Measurements from ENCODE around the gene STAU1.
A peak's percentile ranks its signal among the peaks of the same experiment; 100 is the strongest.

Gene STAU1

DNA sequence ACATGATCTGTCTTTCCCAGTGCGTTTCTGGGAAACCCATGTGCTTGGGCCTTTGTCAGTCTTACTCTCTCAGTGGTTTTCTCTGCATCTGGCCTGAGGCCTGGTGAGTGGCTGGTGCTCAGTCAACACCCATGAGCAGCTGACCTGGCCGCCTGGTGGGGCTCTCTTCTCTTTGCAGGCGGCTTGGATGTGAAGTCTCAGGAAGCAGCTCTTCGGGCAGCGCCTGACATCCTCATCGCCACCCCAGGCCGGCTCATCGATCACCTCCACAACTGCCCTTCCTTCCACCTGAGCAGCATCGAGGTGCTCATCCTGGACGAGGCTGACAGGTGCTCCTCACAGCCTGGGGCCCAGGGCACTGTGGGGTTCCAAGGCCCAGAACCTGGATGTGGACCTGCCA lies 41.9 kb upstream of the STAU1 start:
- TF ChIP-seq, protein P1, sequence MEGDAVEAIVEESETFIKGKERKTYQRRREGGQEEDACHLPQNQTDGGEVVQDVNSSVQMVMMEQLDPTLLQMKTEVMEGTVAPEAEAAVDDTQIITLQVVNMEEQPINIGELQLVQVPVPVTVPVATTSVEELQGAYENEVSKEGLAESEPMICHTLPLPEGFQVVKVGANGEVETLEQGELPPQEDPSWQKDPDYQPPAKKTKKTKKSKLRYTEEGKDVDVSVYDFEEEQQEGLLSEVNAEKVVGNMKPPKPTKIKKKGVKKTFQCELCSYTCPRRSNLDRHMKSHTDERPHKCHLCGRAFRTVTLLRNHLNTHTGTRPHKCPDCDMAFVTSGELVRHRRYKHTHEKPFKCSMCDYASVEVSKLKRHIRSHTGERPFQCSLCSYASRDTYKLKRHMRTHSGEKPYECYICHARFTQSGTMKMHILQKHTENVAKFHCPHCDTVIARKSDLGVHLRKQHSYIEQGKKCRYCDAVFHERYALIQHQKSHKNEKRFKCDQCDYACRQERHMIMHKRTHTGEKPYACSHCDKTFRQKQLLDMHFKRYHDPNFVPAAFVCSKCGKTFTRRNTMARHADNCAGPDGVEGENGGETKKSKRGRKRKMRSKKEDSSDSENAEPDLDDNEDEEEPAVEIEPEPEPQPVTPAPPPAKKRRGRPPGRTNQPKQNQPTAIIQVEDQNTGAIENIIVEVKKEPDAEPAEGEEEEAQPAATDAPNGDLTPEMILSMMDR (IDR thresholded peaks at IDR 0.05) = no peak

DNA sequence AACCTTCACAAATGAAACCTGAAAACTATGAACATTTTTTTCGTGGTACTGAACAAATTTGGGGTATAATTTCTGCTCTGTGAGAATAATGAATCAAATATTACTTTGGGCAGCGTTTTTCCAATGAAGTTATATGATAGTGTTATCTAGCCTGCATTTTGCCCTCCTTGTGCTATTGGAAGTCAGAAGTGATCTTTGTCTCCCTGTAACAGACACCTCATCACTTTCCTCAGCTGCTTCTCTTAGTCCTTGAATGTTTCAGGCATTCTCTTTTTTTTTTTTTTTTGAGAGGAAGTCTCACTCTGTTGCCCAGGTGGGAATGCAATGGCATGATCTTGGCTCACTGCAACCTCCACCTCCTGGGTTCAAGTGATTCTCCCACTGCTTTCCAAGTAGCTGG lies 41.2 kb upstream of the STAU1 start:
- TF ChIP-seq, protein P1 (IDR thresholded peaks at IDR 0.05) = no peak

DNA sequence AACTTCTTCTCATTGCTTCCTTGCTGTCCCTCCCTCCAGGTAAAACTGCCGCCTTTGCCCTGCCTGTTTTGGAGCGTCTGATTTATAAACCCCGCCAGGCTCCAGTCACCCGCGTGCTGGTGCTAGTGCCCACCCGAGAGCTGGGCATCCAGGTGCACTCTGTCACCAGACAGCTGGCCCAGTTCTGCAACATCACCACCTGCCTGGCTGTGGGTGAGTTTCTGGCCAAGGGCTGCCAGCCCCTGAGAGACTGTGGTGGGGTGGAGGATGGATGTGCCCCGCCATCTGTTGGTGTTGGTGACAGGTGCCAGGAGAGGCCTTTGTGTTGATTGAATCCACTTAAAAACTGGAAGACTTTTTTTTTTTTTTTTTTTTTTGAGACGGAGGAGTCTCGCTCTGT lies 40.5 kb upstream of the STAU1 start:
- TF ChIP-seq, protein P1 (IDR thresholded peaks at IDR 0.05) = no peak

DNA sequence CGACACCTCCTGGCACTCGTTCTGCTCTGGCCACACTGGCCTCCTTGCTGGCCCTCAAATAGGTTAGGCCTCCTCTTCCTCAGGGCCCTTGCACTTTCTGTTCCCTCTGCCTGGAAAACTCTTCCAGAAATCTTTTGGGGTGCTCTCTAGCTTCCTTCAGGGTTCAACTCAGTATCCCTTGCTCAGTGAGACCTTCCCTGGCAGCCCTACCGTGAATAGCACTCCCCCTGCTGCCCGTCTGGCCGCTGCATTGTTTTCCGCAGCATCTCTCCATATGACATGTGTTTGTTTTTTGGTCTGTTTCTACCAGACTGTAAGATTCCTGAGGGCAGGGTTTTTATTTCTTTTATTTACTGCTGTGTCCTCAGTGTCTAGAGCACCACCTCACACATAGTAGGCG lies 37.8 kb upstream of the STAU1 start:
- TF ChIP-seq, protein P1 (IDR thresholded peaks at IDR 0.05) = no peak

DNA sequence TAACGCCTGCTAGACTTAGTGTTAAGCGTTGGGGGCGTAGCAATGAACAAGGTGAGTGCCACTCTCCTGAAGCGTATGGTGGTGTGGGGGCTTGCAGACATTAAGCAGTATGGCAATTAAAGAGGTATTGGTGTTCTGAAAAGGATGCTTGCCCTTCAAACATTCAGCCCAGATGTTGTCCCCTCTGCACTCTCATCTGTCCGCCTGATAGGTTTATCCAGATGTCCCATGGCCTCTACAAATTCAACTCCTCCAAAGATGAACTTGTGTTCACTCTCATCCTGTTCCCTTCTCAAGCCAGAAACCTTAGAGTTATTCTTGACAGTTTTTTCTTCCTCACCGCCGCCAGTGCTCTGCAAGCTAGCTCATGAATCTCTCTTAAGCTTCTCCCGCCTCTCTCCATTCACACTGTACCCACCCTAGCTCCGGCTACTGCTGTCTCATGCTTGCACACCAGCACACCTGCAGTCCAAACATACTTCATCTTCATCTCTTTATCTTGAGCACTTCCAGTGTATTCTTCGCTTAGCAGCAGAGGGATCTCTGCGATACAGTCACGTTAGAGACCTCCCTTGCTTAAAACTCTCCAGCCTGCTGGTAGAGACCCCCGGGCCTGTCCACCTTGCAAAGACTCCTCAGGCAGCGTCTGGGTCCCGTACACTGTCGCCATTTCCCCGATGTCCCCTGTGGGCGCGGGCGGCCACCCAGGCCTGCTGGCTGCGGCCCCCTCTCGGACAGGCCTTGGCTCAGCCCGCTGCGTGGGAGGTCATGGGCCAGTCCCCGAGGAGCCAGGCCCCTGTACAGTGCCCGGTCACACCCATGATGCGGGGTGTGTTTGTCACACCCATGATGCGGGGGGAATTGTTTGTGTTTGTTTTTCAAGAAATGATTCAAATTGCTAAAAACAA lies 32.0 kb upstream of the STAU1 start:
- TF ChIP-seq, protein P1 (IDR thresholded peaks at IDR 0.05) = no peak

DNA sequence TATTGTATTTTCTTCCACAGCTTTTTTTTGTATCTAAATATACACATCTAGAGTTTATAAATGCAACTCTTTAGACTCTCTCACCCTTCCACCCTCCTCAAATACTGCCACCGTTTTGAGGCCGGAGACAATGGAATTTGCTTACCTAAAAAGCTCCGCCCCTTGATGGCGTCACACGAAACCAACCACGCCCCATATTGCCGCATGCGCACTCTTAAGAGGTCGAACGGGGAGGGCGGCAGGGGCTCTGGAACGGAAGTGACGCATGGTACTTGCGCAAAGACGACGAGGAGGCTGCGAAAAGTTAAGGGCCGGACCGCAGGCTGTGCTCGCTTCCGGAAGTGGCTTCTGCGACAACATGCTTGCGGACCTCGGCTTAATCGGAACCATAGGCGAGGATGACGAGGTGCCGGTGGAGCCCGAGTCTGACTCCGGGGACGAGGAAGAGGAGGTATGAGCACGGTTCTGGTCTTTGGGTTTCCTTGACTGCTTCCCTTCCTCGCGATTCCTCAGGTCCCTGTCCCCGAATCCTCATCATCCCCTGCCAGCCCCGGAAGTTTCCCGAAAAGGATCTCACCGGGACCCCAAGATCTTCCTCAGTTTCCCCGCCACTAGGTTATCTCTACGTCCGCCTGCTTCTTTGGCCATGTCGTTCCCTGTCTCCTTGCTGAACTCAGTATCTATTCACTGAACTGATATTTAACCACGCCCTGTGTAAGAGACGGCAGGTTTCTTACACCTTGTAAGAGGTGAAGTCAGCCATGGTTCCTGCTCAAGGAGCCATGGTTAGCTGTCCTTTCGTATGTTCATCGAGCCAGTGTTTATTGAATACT lies 31.2 kb upstream of the STAU1 start, which contains the start of gene DDX27:
Gene DDX27, plus strand, starts transcription at position 326 of the 833 bp plus-strand sequence. Its CDS starts 33 bp downstream, at position 359.
- TF ChIP-seq, protein P1 (IDR thresholded peaks at IDR 0.05) = no peak

DNA sequence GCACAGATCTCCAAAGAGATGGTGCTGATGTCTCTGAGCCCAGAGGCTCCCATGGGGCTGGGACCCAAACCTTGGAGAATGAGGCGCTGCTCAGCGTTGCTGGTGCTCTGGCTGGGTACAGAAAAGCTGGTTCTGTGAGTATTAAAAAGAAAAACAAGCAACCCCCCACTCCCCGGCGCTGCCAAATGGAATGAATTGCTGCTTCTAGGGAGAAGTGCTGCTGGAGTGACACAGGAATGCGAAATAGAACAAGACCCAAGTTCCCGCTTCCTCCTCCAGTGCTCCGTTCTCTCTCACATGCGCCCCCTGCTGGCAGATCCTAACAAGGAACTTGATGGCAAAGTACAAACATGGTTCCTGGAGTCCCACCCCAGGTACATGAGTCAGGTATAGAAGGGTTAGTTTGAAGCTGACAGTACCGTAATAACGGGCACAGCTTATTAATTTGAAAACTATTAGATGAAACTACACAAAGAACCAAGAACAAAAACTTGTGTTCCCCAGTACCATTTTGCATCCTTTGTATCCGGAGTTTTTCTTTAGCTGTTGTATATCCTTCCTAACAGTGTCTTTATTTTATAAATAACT lies 29.0 kb upstream of the STAU1 start:
- TF ChIP-seq, protein P1 (IDR thresholded peaks at IDR 0.05) = peak; percentile 69
